ENCODE data around the gene TRAPPC10.

- TF ChIP-seq CTCF (IDR thresholded peaks at IDR 0.05 in 4 of 5, conservative IDR thresholded peaks at IDR 0.05 in 1 of 5): no peak
- no peak for TF ChIP-seq POLR2A (IDR thresholded peaks at IDR 0.05)
These were observed 60.0 kb downstream of the TRAPPC10 start for GRCh38 chr21:44072111-44072510.
